ENCODE measurements around the gene LRRC8D.

GRCh38 chr1:89807983-89808382 lies 12.8 kb upstream of the LRRC8D start:
- TF ChIP-seq CTCF (IDR thresholded peaks at IDR 0.05) (no peak), POLR2A (IDR thresholded peaks at IDR 0.05) (no peak)

Measured in esophagus squamous epithelium (tissue), 4 donors.